ENCODE measurements around the gene MYH11.
A peak's percentile ranks its signal among the peaks of the same experiment; 100 is the strongest.

Gene MYH11

GRCh38 chr16:15891508-15891907 lies 34.7 kb upstream of the MYH11 start:
- 80% methylated on average over 3 of the region's 3 CpGs for WGBS
- Histone ChIP-seq H3K27me3 (ENCODE audit: insufficient read depth, low read length) (no peaks in the 10 kb centered on the region), H3K27ac (ENCODE audit: low read depth, low read length) (no peak overlapping the region), H3K4me3 (ENCODE audit: low read length) (no peak overlapping the region), H3K9ac (ENCODE audit: low read depth, low read length) (no peak overlapping the region), H3K9me3 (ENCODE audit: insufficient read depth, low read depth, low read length) (no peaks in the 10 kb centered on the region), H3K36me3 (ENCODE audit: insufficient read depth, low read length) (no peaks in the 10 kb centered on the region), H3K4me1 (ENCODE audit: insufficient read depth, low read length) (peaks cover 6% of the 10 kb centered on the region)

DNA sequence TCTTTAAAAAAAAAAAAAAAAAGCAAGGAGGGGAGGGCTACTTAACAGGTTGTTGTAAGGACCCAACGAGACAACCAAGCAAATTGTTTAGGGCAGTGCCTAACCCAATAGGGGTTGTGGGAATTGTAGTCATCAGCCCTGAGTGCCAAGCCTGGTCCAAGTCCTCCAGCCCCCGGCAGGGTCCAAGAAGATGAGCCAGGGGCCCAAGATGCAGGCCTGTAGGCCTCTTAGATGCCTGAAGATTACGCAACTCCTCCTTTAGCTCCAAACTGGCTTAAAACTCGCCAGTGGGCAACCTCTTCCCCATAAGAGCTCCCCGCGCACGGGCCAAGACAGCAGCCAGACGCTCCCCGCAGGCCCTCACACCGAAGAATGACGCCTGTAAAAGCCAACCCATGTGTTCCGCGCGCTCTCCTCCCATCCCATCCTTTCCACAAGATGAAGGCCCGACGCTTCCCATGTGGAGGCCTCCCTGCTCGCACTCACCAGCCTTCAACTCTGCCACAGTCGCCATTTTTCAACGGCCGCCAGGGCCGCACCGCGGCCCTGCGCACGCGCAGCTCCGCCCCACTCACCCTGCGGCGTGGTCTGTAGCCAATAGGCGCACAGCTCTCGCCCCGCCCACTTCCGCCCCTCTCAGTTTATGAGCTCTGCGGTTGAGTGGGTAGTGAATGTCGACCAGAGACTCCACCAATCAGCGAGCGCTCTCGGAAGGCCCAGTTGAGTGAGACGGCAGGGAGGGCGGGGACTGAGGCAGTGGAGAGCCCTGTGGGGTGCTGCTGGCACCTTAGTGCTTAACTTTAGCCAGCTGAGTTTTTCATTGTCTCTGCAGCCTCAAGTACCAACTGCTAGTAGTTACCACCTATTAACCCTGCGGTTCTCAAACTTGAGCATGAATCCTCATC lies 31.5 kb upstream of the MYH11 start, which contains the start of gene CEP20:
CEP20 (minus strand) TSS at position 532 of the 905 bp plus-strand sequence; CDS start at position 514, 18 bp downstream.
- Histone ChIP-seq H3K9me3 (ENCODE audit: insufficient read depth, low read depth, low read length) (no peaks in the 10 kb centered on the region), H3K9ac (ENCODE audit: low read depth, low read length) (peak within 1 kb of the TSS; percentile 90), H3K27me3 (ENCODE audit: insufficient read depth, low read length) (no peaks in the 10 kb centered on the region), H3K4me3 (ENCODE audit: low read length) (peak within 1 kb of the TSS; percentile 98), H3K4me1 (ENCODE audit: insufficient read depth, low read length) (peaks cover 6% of the 10 kb centered on the region), H3K36me3 (ENCODE audit: insufficient read depth, low read length) (peaks cover 7% of the 10 kb centered on the region), H3K27ac (ENCODE audit: low read depth, low read length) (peak within 1 kb of the TSS; percentile 75)
- under 1% methylated on average over 41 of the region's 41 CpGs for WGBS

DNA sequence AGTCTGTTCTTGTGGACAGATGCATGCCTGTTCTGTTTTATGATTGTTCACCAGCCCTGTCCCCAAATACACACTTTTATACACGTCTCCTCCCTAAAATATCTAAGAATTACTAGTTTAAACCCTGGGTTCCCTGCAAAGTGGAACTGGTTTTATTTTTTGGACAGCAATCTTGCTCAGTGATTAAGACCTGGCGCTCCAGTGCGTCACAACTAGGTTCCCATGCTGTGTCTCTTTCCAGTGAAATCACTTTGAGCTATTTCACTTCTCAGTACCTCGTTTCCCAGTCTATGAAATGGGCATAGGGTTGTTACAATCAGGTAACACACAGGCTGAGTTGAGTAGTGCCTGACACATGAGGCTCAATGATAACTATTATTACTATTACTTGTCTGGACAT lies 30.5 kb upstream of the MYH11 start:
- Histone ChIP-seq H3K27me3 (ENCODE audit: insufficient read depth, low read length) (no peaks in the 10 kb centered on the region), H3K27ac (ENCODE audit: low read depth, low read length) (no peak overlapping the region), H3K4me3 (ENCODE audit: low read length) (peak overlapping the region; percentile 98), H3K9me3 (ENCODE audit: insufficient read depth, low read depth, low read length) (no peaks in the 10 kb centered on the region), H3K4me1 (ENCODE audit: insufficient read depth, low read length) (peaks cover 6% of the 10 kb centered on the region), H3K9ac (ENCODE audit: low read depth, low read length) (no peak overlapping the region), H3K36me3 (ENCODE audit: insufficient read depth, low read length) (peaks cover 17% of the 10 kb centered on the region)
- 95% methylated on average over 4 of the region's 4 CpGs for WGBS

GRCh38 chr16:15886078-15886477 lies 29.2 kb upstream of the MYH11 start:
- 55% methylated on average over 1 of the region's 1 CpG for WGBS
- peaks cover 28% of the 10 kb centered on the region for H3K36me3 ChIP-seq (ENCODE audit: insufficient read depth, low read length)
- H3K4me3 ChIP-seq (ENCODE audit: low read length), result no peak overlapping the region
- H3K27ac ChIP-seq (ENCODE audit: low read depth, low read length), result no peak overlapping the region
- H3K9me3 ChIP-seq (ENCODE audit: insufficient read depth, low read depth, low read length), result no peaks in the 10 kb centered on the region
- no peaks in the 10 kb centered on the region for H3K27me3 ChIP-seq (ENCODE audit: insufficient read depth, low read length)
- H3K9ac ChIP-seq (ENCODE audit: low read depth, low read length), result no peak overlapping the region
- H3K4me1 ChIP-seq (ENCODE audit: insufficient read depth, low read length), result peaks cover 6% of the 10 kb centered on the region

DNA sequence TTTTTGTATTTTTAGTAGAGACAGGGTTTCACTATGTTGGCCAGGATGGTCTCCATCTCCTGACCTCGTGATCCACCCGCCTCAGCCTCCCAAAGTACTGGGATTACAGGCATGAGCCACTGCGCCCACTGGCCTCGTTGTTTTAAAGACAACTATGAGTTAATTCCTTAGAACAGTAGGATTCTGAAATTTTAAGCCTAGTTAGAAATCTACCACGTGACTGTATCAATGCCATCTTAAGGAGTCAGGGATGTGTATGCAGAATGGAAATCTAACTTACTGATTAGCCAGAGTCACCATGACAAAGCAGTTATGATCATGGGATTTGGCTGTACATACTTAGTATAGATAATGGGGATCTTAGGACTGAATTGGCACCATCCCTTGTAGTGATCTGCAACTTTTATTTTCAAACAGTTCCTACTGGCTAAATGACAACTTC lies 28.8 kb upstream of the MYH11 start:
- no peaks in the 10 kb centered on the region for H3K27me3 ChIP-seq (ENCODE audit: insufficient read depth, low read length)
- H3K36me3 ChIP-seq (ENCODE audit: insufficient read depth, low read length), result peaks cover 33% of the 10 kb centered on the region
- WGBS, result 96% methylated on average over 5 of the region's 5 CpGs
- no peaks in the 10 kb centered on the region for H3K9me3 ChIP-seq (ENCODE audit: insufficient read depth, low read depth, low read length)
- no peak overlapping the region for H3K27ac ChIP-seq (ENCODE audit: low read depth, low read length)
- no peak overlapping the region for H3K9ac ChIP-seq (ENCODE audit: low read depth, low read length)
- no peak overlapping the region for H3K4me3 ChIP-seq (ENCODE audit: low read length)
- H3K4me1 ChIP-seq (ENCODE audit: insufficient read depth, low read length), result peaks cover 6% of the 10 kb centered on the region

DNA sequence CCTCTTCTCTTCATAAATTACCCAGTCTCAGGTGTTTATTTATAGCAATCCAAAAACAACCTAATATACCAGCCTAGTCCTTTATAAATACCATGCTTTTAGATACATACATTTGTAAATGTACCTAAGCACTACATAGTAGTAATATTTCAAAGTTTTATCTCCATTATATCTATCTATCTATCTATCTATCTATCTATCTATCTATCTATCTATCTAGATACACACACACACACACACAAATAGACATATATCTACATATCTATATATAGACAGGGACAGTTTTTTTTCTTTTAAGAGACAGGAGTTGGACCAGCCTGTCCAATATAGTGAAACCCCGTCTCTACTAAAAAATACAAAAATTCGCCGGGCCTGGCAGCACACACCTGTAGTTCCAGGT lies 25.7 kb upstream of the MYH11 start:
- Histone ChIP-seq H3K4me1 (ENCODE audit: insufficient read depth, low read length) (peaks cover 3% of the 10 kb centered on the region; the same call in 1 of the 2 replicates), H3K9me3 (ENCODE audit: insufficient read depth, low read depth, low read length) (no peaks in the 10 kb centered on the region), H3K4me3 (ENCODE audit: low read length) (no peak overlapping the region), H3K27me3 (ENCODE audit: insufficient read depth, low read length) (no peaks in the 10 kb centered on the region), H3K36me3 (ENCODE audit: insufficient read depth, low read length) (peaks cover 62% of the 10 kb centered on the region), H3K27ac (ENCODE audit: low read depth, low read length) (no peak overlapping the region), H3K9ac (ENCODE audit: low read depth, low read length) (no peak overlapping the region)
- 78% methylated on average over 3 of the region's 3 CpGs for WGBS

GRCh38 chr16:15881794-15882379 lies 25.1 kb upstream of the MYH11 start:
- Histone ChIP-seq H3K27me3 (ENCODE audit: insufficient read depth, low read length) (no peaks in the 10 kb centered on the region), H3K9ac (ENCODE audit: low read depth, low read length) (no peak overlapping the region), H3K4me3 (ENCODE audit: low read length) (no peak overlapping the region), H3K4me1 (ENCODE audit: insufficient read depth, low read length) (peaks cover 3% of the 10 kb centered on the region; the same call in 1 of the 2 replicates), H3K36me3 (ENCODE audit: insufficient read depth, low read length) (peaks cover 69% of the 10 kb centered on the region), H3K9me3 (ENCODE audit: insufficient read depth, low read depth, low read length) (no peaks in the 10 kb centered on the region), H3K27ac (ENCODE audit: low read depth, low read length) (no peak overlapping the region)
- WGBS, result 93% methylated on average over 13 of the region's 13 CpGs

DNA sequence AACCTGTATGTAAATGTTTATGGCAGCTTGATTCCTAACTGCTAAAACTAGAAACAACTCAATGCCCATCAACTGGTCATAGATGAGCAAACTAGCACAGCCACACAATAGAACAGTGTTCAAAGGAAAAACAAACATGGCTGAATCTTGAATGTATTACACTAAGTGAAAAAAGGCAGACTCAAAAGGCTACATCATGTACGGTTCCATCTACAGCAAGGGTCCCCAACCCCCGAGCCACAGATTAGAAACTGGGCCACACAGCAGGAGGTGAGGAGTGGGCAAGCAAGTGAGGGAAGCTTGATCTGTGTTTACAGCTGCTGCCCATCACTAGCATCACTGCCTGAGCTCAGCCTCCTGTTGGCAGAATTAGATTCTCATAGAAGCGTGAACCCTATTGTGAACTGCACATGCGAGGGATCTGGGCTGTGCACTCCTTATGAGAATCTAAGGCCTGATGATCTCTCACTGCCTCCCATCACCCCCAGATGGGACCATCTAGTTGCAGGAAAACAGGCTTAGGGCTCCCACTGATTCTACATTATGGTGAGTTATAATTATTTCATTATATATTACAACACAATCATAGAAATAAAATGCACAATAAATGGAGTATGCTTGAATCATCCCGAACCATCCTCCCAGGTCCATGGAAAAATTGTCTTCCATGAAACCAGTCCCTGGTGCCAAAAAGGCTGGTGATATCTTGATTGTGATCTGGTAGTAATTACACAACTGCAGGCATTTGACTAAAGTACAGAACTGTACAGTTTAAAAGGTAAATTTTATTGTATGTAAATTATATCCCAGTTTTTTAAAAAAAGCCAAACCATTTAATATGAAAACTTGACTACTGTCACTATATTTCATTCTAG lies 23.8 kb upstream of the MYH11 start:
- Histone ChIP-seq H3K27me3 (ENCODE audit: insufficient read depth, low read length) (no peaks in the 10 kb centered on the region), H3K9me3 (ENCODE audit: insufficient read depth, low read depth, low read length) (no peaks in the 10 kb centered on the region), H3K27ac (ENCODE audit: low read depth, low read length) (no peak overlapping the region), H3K36me3 (ENCODE audit: insufficient read depth, low read length) (peaks cover 75% of the 10 kb centered on the region), H3K9ac (ENCODE audit: low read depth, low read length) (no peak overlapping the region), H3K4me3 (ENCODE audit: low read length) (no peak overlapping the region), H3K4me1 (ENCODE audit: insufficient read depth, low read length) (peaks cover 3% of the 10 kb centered on the region; the same call in 1 of the 2 replicates)
- WGBS, result 95% methylated on average over 5 of the region's 5 CpGs

DNA sequence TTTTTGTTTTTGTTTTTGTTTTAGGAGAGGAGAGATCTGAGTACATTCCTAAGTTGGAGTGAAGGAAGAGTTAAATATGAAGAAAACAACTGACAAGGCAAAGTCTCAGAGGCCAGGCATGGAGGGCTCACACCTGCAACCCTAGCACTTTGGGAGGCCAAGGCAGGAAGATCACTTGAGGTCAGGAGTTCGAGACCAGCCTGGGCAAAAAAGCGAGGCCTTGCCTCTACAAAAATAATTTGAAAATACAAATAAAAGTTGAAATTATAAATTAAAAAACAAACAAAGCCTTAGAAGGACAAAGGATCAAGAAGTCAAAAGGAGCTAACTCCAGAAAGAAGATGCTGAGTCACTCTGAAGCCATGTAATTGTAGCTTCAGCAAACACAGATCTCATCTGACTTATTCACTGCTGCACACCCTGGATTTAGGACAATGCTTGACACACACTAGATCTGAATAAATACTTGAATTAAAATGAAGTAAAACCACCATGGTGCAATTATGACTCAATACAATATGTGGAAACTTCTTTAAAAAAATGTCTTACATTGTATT lies 22.5 kb upstream of the MYH11 start:
- Histone ChIP-seq H3K9me3 (ENCODE audit: insufficient read depth, low read depth, low read length) (no peaks in the 10 kb centered on the region), H3K27me3 (ENCODE audit: insufficient read depth, low read length) (no peaks in the 10 kb centered on the region), H3K9ac (ENCODE audit: low read depth, low read length) (no peak overlapping the region), H3K4me3 (ENCODE audit: low read length) (no peak overlapping the region), H3K27ac (ENCODE audit: low read depth, low read length) (no peak overlapping the region), H3K36me3 (ENCODE audit: insufficient read depth, low read length) (peaks cover 83% of the 10 kb centered on the region), H3K4me1 (ENCODE audit: insufficient read depth, low read length) (peaks cover 3% of the 10 kb centered on the region; the same call in 1 of the 2 replicates)
- 100% methylated on average over 1 of the region's 2 CpGs for WGBS

DNA sequence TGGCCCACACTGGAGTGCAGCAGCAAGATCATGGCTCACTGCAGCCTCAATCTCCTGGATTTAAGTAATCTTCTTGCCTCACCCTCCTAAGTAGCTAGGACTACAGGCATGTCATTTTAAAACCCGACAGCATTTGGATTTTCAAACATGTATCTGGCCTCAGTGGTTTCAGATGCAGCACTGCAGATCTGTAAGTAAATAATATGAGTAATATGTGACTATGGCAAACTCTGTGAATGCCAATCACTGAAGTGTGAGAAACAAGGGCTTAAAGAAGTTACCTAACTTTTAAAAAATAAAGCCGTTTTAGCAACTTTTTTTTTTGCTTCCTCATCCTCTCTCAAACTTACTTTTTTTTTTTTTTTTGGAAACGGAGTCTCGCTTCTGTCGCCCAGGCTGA lies 19.7 kb upstream of the MYH11 start:
- Histone ChIP-seq H3K4me3 (ENCODE audit: low read length) (no peak overlapping the region), H3K9me3 (ENCODE audit: insufficient read depth, low read depth, low read length) (no peaks in the 10 kb centered on the region), H3K9ac (ENCODE audit: low read depth, low read length) (no peak overlapping the region), H3K27me3 (ENCODE audit: insufficient read depth, low read length) (no peaks in the 10 kb centered on the region), H3K36me3 (ENCODE audit: insufficient read depth, low read length) (peaks cover 84% of the 10 kb centered on the region), H3K4me1 (ENCODE audit: insufficient read depth, low read length) (peaks cover 3% of the 10 kb centered on the region; the same call in 1 of the 2 replicates), H3K27ac (ENCODE audit: low read depth, low read length) (no peak overlapping the region)
- WGBS, result 93% methylated on average over 5 of the region's 5 CpGs
